NCI-H446 (cell line): ENCODE data around the gene KRT6A.
"Not testable (repeated sequence)": the region's sequence is repeated elsewhere in the genome, so short reads cannot be mapped to it uniquely, and the experiment has no call there.

Source experiments
- DNase-seq, 2 experiments: peaks; one replicate each; lab custom pipeline; 2025; lab: John Stamatoyannopoulos, UW

Gene KRT6A

GRCh38 chr12:52502877-52503276, 9.8 kb upstream of the KRT6A start:
- DNase-seq: no peak

- no peak for DNase-seq
These were observed 8.4 kb upstream of the KRT6A start for GRCh38 chr12:52501490-52501889.

GRCh38 chr12:52500574-52500973, 7.5 kb upstream of the KRT6A start:
- DNase-seq: not testable (repeated sequence)

GRCh38 chr12:52499806-52500560, 6.9 kb upstream of the KRT6A start:
- no peak for DNase-seq

GRCh38 chr12:52498946-52499345, 5.9 kb upstream of the KRT6A start:
- no peak for DNase-seq

- no peak for DNase-seq
These were observed 4.9 kb upstream of the KRT6A start for GRCh38 chr12:52497975-52498374.

- DNase-seq: no peak
These were observed 3.6 kb upstream of the KRT6A start for GRCh38 chr12:52496590-52497071.

GRCh38 chr12:52496054-52496453, 3.0 kb upstream of the KRT6A start:
- DNase-seq: no peak

- DNase-seq: peak in 1 of 2 experiments; percentile 18
These were observed 2.3 kb upstream of the KRT6A start for GRCh38 chr12:52495389-52495788.

GRCh38 chr12:52494518-52494917, 1.5 kb upstream of the KRT6A start:
- no peak for DNase-seq

GRCh38 chr12:52494100-52494499, 1.0 kb upstream of the KRT6A start:
- no peak for DNase-seq

- not testable (repeated sequence) for DNase-seq
These were observed 652 bp downstream of the KRT6A start for GRCh38 chr12:52492405-52492804.

- DNase-seq: not testable (repeated sequence)
These were observed 1.6 kb downstream of the KRT6A start for GRCh38 chr12:52491495-52491894.

GRCh38 chr12:52488736-52489135, 4.3 kb downstream of the KRT6A start:
- no peak for DNase-seq

- DNase-seq: not testable (repeated sequence)
These were observed 5.2 kb downstream of the KRT6A start for GRCh38 chr12:52487744-52488443.

GRCh38 chr12:52487211-52487610, 5.8 kb downstream of the KRT6A start:
- no peak for DNase-seq

GRCh38 chr12:52486166-52487105, 6.6 kb downstream of the KRT6A start:
- DNase-seq: no peak

- DNase-seq: no peak
These were observed 13.0 kb downstream of the KRT6A start for GRCh38 chr12:52480073-52480472.

GRCh38 chr12:52477651-52478050, 15.4 kb downstream of the KRT6A start:
- no peak for DNase-seq

GRCh38 chr12:52474212-52474611, 18.8 kb downstream of the KRT6A start:
- no peak for DNase-seq

- no peak for DNase-seq
These were observed 19.3 kb downstream of the KRT6A start, which contains the start of gene KRT6C for GRCh38 chr12:52473768-52474167. Gene KRT6C, minus strand, starts transcription at chr12:52473805. Its CDS starts 68 bp downstream, at chr12:52473737.

GRCh38 chr12:52469853-52470252, 23.2 kb downstream of the KRT6A start:
- DNase-seq: no peak
